Fibroblast of skin of abdomen (primary cell): ENCODE measurements around the gene PLEKHG1.

ENCODE experiments used
- DNase-seq: peaks from one replicate; pipeline ENCODE4 v3.0.0-alpha.2; 2013

Gene PLEKHG1

GRCh38 chr6:150640556-150641209 lies 41.0 kb downstream of the PLEKHG1 start:
- no peak for DNase-seq

GRCh38 chr6:150641398-150642139 lies 41.9 kb downstream of the PLEKHG1 start:
- DNase-seq = peak; percentile 9

GRCh38 chr6:150646228-150646627 lies 46.5 kb downstream of the PLEKHG1 start:
- DNase-seq = no peak

- DNase-seq = no peak
Observed at GRCh38 chr6:150647051-150647450, 47.4 kb downstream of the PLEKHG1 start.
